Stimulated activated CD4-positive, alpha-beta T cell treated with anti-CD3 and anti-CD28 coated beads, Interleukin-12 subunit alpha, Interleukin-12 subunit beta, amount 100 ng/mL, for 4 hours (primary cell): ENCODE measurements around the gene SLC35D3.
"Not testable (repeated sequence)": the region's sequence is repeated elsewhere in the genome, so short reads cannot be mapped to it uniquely, and the experiment has no call there.

Source experiments
- DNase-seq: peaks from one replicate; pipeline ENCODE4 v3.0.0-alpha.2; 2020

Gene SLC35D3

GRCh38 chr6:136921936-136922684 lies at the start of gene SLC35D3:
Gene SLC35D3 (plus strand): TSS chr6:136922301. CDS start chr6:136922429, 128 bp downstream.
- DNase-seq = peak; percentile 14

GRCh38 chr6:136873748-136874147 lies 48.4 kb upstream of the SLC35D3 start:
- no peak for DNase-seq

GRCh38 chr6:136876469-136876868 lies 45.6 kb upstream of the SLC35D3 start:
- not testable (repeated sequence) for DNase-seq

- DNase-seq = no peak
Measured at GRCh38 chr6:136880748-136881460, 41.2 kb upstream of the SLC35D3 start.

- no peak for DNase-seq
Measured at GRCh38 chr6:136886091-136886490, 36.0 kb upstream of the SLC35D3 start.

- no peak for DNase-seq
Measured at GRCh38 chr6:136887953-136888352, 34.1 kb upstream of the SLC35D3 start.

GRCh38 chr6:136889271-136890193 lies 32.6 kb upstream of the SLC35D3 start:
- no peak for DNase-seq

GRCh38 chr6:136890194-136890839 lies 31.8 kb upstream of the SLC35D3 start:
- no peak for DNase-seq

- DNase-seq = no peak
Measured at GRCh38 chr6:136890986-136891385, 31.1 kb upstream of the SLC35D3 start.

- no peak for DNase-seq
Measured at GRCh38 chr6:136893187-136893586, 28.9 kb upstream of the SLC35D3 start.

- no peak for DNase-seq
Measured at GRCh38 chr6:136895901-136896300, 26.2 kb upstream of the SLC35D3 start.

GRCh38 chr6:136897071-136897470 lies 25.0 kb upstream of the SLC35D3 start:
- DNase-seq = no peak

- DNase-seq = no peak
Measured at GRCh38 chr6:136901212-136901784, 20.8 kb upstream of the SLC35D3 start.

- not testable (repeated sequence) for DNase-seq
Measured at GRCh38 chr6:136904477-136904876, 17.6 kb upstream of the SLC35D3 start.

- DNase-seq = no peak
Measured at GRCh38 chr6:136914947-136915346, 7.2 kb upstream of the SLC35D3 start.

GRCh38 chr6:136918706-136919105 lies 3.4 kb upstream of the SLC35D3 start:
- no peak for DNase-seq

GRCh38 chr6:136920216-136920615 lies 1.9 kb upstream of the SLC35D3 start:
- DNase-seq = no peak

- DNase-seq = no peak
Measured at GRCh38 chr6:136920671-136921380, 1.3 kb upstream of the SLC35D3 start.

GRCh38 chr6:136921381-136921935 lies 643 bp upstream of the SLC35D3 start:
- DNase-seq = no peak

GRCh38 chr6:136922685-136923006 lies 545 bp downstream of the SLC35D3 start:
- DNase-seq = peak; percentile 15
